Measurements from ENCODE around the gene NACA2. TPM values are rescaled to one million over a fixed set of nuclear protein-coding genes. Genes with fewer than 3 reads are reported as not detected.

Gene NACA2
- total RNA-seq, 1 donor from 2014 or later = not detected

DNA sequence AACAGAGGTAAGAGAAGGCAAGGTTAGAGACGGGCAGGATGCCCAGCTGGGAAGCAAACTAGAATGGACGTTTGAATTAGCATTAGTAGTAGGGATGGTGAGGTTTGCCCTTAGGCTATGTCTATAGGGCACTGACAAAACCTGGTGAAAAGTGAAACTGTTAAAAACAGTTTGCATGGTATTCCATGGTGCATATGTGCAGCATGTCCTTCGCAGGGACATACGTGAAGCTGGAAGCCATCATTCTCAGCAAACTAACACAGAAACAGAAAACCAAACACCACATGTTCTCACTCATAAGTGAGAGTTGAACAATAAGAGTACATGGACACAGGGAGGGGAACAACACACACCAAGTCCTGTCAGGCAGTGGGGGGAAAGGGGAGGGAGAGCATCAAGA lies 25.8 kb downstream of the NACA2 start:
- Mint-ChIP-seq H3K36me3 (ENCODE audit: low read depth) (no peaks in the 10 kb centered on the region), H3K4me3 (no peak overlapping the region), H3K27me3 (ENCODE audit: low read depth) (peaks cover 4% of the 10 kb centered on the region), H3K27ac (ENCODE audit: unreplicated experiment) (no peak overlapping the region), H3K9me3 (peaks cover 9% of the 10 kb centered on the region), H3K4me1 (no peaks in the 10 kb centered on the region)
- DNase-seq (ENCODE audit: low read depth, low spot score) = no peak
- TF ChIP-seq, protein P1, sequence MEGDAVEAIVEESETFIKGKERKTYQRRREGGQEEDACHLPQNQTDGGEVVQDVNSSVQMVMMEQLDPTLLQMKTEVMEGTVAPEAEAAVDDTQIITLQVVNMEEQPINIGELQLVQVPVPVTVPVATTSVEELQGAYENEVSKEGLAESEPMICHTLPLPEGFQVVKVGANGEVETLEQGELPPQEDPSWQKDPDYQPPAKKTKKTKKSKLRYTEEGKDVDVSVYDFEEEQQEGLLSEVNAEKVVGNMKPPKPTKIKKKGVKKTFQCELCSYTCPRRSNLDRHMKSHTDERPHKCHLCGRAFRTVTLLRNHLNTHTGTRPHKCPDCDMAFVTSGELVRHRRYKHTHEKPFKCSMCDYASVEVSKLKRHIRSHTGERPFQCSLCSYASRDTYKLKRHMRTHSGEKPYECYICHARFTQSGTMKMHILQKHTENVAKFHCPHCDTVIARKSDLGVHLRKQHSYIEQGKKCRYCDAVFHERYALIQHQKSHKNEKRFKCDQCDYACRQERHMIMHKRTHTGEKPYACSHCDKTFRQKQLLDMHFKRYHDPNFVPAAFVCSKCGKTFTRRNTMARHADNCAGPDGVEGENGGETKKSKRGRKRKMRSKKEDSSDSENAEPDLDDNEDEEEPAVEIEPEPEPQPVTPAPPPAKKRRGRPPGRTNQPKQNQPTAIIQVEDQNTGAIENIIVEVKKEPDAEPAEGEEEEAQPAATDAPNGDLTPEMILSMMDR (conservative IDR thresholded peaks at IDR 0.05) = no peak

DNA sequence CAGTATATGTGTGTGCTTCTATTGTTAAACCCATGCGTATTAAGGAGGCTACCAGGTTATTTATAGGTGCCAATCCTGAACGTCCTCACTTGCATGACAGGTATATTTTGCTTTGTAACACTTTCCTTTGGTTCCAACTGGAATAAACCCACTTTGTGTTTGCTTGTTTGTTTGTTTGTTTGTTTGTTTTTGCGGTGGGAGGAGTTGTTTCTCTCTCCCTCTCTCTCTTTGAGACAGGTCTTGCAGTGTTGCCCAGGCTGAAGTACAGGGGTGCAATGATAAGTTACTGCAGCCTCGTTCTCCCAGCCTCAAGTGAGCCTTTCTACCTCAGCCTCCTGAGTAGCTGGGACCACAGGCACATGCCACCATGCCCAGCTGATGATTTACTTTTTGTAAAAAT lies 28.7 kb downstream of the NACA2 start:
- no peak for DNase-seq (ENCODE audit: low read depth, low spot score)
- TF ChIP-seq, protein P1 (conservative IDR thresholded peaks at IDR 0.05) = no peak
- Mint-ChIP-seq H3K27ac (ENCODE audit: unreplicated experiment) (no peak overlapping the region), H3K27me3 (ENCODE audit: low read depth) (peaks cover 5% of the 10 kb centered on the region), H3K4me1 (no peaks in the 10 kb centered on the region), H3K9me3 (no peaks in the 10 kb centered on the region), H3K4me3 (no peak overlapping the region), H3K36me3 (ENCODE audit: low read depth) (no peaks in the 10 kb centered on the region)

DNA sequence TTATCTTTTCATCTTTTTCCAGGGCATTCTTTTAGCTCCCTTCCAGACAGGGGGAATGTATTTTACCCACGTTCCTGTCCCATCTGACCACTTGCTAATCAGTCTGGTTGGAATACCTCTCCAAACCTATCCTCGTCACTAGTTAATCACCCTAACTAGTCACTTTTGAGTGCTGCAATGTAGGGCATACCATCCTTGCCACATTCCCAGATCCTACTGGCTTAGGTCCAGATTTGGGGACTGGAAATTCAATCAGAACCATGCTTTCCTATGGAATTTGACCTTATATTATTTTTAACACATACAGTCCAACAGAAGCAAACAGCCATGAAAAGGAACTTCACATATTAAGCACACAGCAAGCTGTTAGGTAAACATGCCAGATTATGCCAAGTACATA lies 29.7 kb downstream of the NACA2 start:
- Mint-ChIP-seq H3K4me1 (no peaks in the 10 kb centered on the region), H3K36me3 (ENCODE audit: low read depth) (no peaks in the 10 kb centered on the region), H3K9me3 (no peaks in the 10 kb centered on the region), H3K4me3 (no peak overlapping the region), H3K27me3 (ENCODE audit: low read depth) (peaks cover 6% of the 10 kb centered on the region), H3K27ac (ENCODE audit: unreplicated experiment) (no peak overlapping the region)
- TF ChIP-seq, protein P1 (conservative IDR thresholded peaks at IDR 0.05) = no peak
- DNase-seq (ENCODE audit: low read depth, low spot score) = no peak

DNA sequence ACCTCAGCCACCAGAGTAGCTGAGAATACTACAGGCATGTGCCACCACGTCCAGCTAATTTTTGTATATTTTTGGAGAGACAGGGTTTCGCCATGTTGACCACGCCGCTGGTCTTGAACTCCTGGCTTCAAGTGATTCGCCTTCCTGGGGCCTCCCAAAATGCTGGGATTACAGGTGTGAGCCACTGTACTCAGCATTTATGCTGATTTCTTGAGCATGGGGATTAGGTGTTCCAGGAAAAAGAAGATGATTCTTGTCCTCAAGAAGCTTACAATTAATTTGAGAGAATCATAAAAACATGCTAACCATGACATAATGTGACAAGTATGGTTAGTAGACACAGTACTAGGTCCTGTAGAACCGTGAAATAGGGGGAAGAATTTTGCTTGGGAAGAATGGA lies 30.9 kb downstream of the NACA2 start:
- TF ChIP-seq, protein P1 (conservative IDR thresholded peaks at IDR 0.05) = no peak
- DNase-seq (ENCODE audit: low read depth, low spot score) = no peak
- Mint-ChIP-seq H3K36me3 (ENCODE audit: low read depth) (no peaks in the 10 kb centered on the region), H3K4me1 (no peaks in the 10 kb centered on the region), H3K9me3 (no peaks in the 10 kb centered on the region), H3K4me3 (no peak overlapping the region), H3K27me3 (ENCODE audit: low read depth) (peaks cover 8% of the 10 kb centered on the region), H3K27ac (ENCODE audit: unreplicated experiment) (no peak overlapping the region)

DNA sequence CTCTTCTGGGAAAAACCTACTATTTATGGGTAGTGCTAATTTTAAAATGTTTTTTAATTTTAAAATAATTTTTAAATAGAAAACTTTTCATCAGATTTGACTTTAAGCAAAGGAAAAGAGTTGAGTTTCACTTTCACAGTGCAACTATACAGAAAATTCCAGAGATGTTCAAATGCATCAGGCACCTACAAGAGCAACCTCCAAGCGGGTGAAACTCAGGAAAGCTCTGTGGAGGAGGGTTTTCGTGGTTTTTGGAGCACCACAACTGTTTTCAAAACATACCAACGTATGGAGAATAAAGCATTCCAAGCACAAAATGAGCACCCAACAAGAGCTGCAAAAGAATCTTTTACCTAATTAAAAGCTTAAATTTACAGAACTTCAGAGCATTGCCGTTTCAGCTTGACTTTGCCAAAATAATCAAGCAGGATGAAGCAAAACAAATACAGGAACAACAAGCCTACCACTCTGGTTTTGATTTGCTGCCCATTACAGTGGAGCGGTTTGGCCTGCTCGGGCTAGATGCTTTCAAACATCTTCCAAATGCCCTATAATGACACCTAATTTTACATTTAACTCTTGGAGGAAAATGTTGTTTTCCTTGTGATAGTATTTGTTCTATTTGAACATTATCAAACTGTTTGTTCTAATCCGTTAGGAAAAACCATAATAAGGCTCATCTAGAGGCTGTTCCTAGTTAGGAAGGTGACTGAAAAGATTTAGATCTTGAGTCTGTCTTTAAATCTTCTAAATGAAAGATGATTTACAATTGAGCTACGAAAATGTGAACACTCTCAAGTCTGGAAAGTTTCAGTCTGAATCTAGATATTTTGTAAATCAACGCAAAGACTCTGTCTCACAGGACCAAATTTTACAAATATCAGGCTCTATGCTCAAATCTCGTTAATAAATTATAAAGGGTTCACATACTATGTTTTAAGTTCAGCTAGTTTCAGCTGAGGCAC lies 34.5 kb downstream of the NACA2 start:
- Mint-ChIP-seq H3K9me3 (no peaks in the 10 kb centered on the region), H3K4me1 (no peaks in the 10 kb centered on the region), H3K36me3 (ENCODE audit: low read depth) (no peaks in the 10 kb centered on the region), H3K27ac (ENCODE audit: unreplicated experiment) (no peak overlapping the region), H3K4me3 (no peak overlapping the region), H3K27me3 (ENCODE audit: low read depth) (peaks cover 11% of the 10 kb centered on the region)
- TF ChIP-seq, protein P1 (conservative IDR thresholded peaks at IDR 0.05) = no peak
- no peak for DNase-seq (ENCODE audit: low read depth, low spot score)
